B cell (primary cell): ENCODE measurements around the gene ACYP1.

Experiments
- EZH2 ChIP-seq: IDR thresholded peaks from 2 replicates; pipeline ENCODE4 v1.6.1; 2012; ENCODE audit warnings: borderline replicate concordance, low read depth, mild to moderate bottlenecking, moderate library complexity, low read length; ENCODE audit not compliant: insufficient read depth, poor library complexity, severe bottlenecking
- TF ChIP-seq, protein P1 (sequence below): fragments of 200-600 bp; IDR thresholded peaks from one replicate; pipeline ENCODE4 v1.8.0; 2022; ENCODE audit warnings: antibody characterized with exemption, mild to moderate bottlenecking

DNA sequence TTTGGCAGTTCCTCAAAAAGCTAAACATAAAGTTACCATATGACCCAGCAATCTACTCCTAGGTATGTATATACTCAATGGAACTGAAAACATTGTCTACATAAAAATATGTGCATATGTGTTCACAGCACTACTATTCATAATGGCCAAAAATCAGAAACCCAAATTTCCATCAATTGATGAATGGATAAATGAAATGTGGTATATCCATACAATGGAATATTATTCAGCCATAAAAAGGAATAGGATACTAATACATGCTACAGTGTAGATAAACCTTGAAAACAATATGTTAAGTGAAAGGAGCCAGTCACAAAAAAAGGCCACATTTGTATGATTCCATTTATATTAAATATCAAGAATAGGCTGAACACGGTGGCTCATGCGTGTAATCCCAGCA is 3.4 kb downstream of the ACYP1 start:
- TF ChIP-seq, protein P1, sequence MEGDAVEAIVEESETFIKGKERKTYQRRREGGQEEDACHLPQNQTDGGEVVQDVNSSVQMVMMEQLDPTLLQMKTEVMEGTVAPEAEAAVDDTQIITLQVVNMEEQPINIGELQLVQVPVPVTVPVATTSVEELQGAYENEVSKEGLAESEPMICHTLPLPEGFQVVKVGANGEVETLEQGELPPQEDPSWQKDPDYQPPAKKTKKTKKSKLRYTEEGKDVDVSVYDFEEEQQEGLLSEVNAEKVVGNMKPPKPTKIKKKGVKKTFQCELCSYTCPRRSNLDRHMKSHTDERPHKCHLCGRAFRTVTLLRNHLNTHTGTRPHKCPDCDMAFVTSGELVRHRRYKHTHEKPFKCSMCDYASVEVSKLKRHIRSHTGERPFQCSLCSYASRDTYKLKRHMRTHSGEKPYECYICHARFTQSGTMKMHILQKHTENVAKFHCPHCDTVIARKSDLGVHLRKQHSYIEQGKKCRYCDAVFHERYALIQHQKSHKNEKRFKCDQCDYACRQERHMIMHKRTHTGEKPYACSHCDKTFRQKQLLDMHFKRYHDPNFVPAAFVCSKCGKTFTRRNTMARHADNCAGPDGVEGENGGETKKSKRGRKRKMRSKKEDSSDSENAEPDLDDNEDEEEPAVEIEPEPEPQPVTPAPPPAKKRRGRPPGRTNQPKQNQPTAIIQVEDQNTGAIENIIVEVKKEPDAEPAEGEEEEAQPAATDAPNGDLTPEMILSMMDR, result no peak
- TF ChIP-seq EZH2, result no peak
